Epithelial cell of proximal tubule (primary cell): Measurements from ENCODE around the gene TTF1. TPM values are rescaled to one million over a fixed set of nuclear protein-coding genes. Genes with fewer than 3 reads are reported as not detected.
"Not testable (repeated sequence)": the region's sequence is repeated elsewhere in the genome, so short reads cannot be mapped to it uniquely, and the experiment has no call there.

Source experiments
- DNase-seq: peaks from one replicate; pipeline ENCODE4 v3.0.0-alpha.2; 2011; ENCODE audit warnings: low read depth
- H3K4me3 ChIP-seq: 2 replicates; pipeline ENCODE4 v1.5.1; 2011; ENCODE audit warnings: low read depth, mild to moderate bottlenecking, low read length
- total RNA-seq: library from RNA; depleted of rRNA; stranded (reverse); fragments of >200 nt; gene quantifications from 2 replicates; pipeline ENCODE4 v1.2.3, GENCODE V29; 2015
- TF ChIP-seq, protein P1 (sequence below): conservative IDR thresholded peaks from 2 replicates; pipeline ENCODE4 v1.5.1; 2012; ENCODE audit warnings: low read depth, mild to moderate bottlenecking, low read length

TTF1 gene
- total RNA-seq, 1 donor from 2014 or later = 29.8 TPM

DNA sequence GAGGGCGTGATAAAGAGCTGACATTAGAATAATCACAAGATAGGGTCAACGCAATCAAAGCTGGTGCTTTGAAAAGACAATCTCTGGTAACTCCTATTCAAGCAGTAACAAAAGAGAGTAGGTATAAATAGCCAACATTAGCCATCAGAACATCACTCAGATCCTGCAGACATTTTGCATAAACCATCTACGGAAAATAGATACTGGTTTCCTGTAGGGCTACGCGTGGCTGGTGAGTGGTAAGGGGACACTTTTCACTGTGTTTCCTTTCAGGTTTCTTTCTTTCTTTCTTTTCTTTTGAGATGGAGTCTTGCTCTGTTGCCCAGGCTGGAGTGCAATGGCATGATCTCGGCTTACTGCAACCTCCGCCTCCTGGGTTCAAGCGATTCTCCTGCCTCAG lies 22.3 kb downstream of the TTF1 start:
- H3K4me3 ChIP-seq = no peak overlapping the region
- TF ChIP-seq, protein P1, sequence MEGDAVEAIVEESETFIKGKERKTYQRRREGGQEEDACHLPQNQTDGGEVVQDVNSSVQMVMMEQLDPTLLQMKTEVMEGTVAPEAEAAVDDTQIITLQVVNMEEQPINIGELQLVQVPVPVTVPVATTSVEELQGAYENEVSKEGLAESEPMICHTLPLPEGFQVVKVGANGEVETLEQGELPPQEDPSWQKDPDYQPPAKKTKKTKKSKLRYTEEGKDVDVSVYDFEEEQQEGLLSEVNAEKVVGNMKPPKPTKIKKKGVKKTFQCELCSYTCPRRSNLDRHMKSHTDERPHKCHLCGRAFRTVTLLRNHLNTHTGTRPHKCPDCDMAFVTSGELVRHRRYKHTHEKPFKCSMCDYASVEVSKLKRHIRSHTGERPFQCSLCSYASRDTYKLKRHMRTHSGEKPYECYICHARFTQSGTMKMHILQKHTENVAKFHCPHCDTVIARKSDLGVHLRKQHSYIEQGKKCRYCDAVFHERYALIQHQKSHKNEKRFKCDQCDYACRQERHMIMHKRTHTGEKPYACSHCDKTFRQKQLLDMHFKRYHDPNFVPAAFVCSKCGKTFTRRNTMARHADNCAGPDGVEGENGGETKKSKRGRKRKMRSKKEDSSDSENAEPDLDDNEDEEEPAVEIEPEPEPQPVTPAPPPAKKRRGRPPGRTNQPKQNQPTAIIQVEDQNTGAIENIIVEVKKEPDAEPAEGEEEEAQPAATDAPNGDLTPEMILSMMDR = no peak
- no peak for DNase-seq

DNA sequence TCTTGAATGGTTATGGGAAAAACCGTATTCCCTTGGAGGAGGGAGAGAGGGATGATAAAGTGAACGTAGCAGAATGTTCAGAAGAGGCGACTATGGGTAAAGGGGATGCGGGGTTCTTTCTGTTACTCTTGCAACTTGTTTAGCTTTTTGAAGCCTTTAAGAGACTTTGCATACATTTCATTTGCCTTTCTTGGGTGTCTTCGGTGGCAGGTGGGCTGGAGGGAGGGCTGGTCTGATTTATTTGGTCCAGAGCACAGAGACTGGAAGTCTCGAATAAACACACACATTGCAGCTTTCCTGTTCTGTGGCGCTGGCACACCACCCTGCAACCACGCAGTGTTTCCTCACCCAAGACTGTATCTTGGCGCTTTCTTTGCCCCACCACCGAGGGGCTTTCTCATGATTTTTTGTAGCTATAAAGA lies 23.2 kb downstream of the TTF1 start:
- no peak overlapping the region for H3K4me3 ChIP-seq
- TF ChIP-seq, protein P1 = no peak
- DNase-seq = no peak

GRCh38 chr9:132381966-132382541 lies 24.6 kb downstream of the TTF1 start:
- DNase-seq = no peak
- TF ChIP-seq, protein P1 = no peak
- no peak overlapping the region for H3K4me3 ChIP-seq

GRCh38 chr9:132378416-132378815 lies 28.2 kb downstream of the TTF1 start:
- not testable (repeated sequence) for H3K4me3 ChIP-seq

GRCh38 chr9:132377769-132378168 lies 28.9 kb downstream of the TTF1 start:
- not testable (repeated sequence) for DNase-seq, H3K4me3 ChIP-seq

More at GRCh38 chr9:132378416-132378815, 28.2 kb downstream of the TTF1 start:
- not testable (repeated sequence) for DNase-seq

GRCh38 chr9:132372177-132373095 lies 34.2 kb downstream of the TTF1 start:
- no peak for DNase-seq
- TF ChIP-seq, protein P1 = no peak
- H3K4me3 ChIP-seq = no peak overlapping the region

- no peak for DNase-seq
- H3K4me3 ChIP-seq = no peak overlapping the region
- TF ChIP-seq, protein P1 = no peak
These were observed 36.0 kb downstream of the TTF1 start for GRCh38 chr9:132370592-132370991.

DNA sequence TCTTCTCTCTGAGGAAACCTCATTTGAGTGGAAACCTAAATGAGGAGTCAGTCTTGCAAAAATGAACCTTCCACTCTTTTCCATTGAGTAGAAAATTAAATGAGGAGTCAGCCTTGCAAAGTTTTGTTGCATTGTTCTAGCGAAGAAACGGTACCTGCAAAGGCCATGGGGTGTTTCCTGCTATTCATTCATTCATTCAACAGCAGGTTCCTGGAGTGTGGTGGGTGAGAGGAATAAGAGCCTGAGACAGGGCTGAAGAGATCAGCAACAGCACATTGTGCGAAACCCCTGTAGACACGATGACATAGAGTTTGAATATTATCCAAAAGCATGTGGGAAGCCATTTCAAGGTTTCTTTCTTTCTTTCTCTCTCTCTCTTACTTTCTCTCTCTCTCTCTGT lies 37.2 kb downstream of the TTF1 start:
- no peak for DNase-seq
- TF ChIP-seq, protein P1 = no peak
- H3K4me3 ChIP-seq = no peak overlapping the region
